Dendritic cell treated with granulocyte-macrophage colony-stimulating factor and Interleukin-4, amounts not matched to agents 40 ng/mL and 50 ng/mL, for 4 days (primary cell): ENCODE measurements around the gene C2CD3.
"Not testable (repeated sequence)": the region's sequence is repeated elsewhere in the genome, so short reads cannot be mapped to it uniquely, and the experiment has no call there.

Experiments
- H3K27ac Mint-ChIP-seq: one replicate; pipeline ENCODE4 v1.8.0; 2022; ENCODE audit warnings: mild to moderate bottlenecking, mixed read lengths
- H3K27me3 Mint-ChIP-seq: one replicate; pipeline ENCODE4 v1.8.0; 2022; ENCODE audit warnings: mild to moderate bottlenecking, mixed read lengths
- H3K36me3 Mint-ChIP-seq: one replicate; pipeline ENCODE4 v1.8.0; 2022; ENCODE audit warnings: low read depth, mixed read lengths
- H3K4me1 Mint-ChIP-seq: one replicate; pipeline ENCODE4 v1.8.0; 2022; ENCODE audit warnings: low read depth, mixed read lengths
- H3K4me3 Mint-ChIP-seq: one replicate; pipeline ENCODE4 v1.8.0; 2022; ENCODE audit warnings: mild to moderate bottlenecking, moderate library complexity, mixed read lengths
- H3K9me3 Mint-ChIP-seq: one replicate; pipeline ENCODE4 v1.8.0; 2022; ENCODE audit warnings: mixed read lengths
- intact Hi-C: fragments of 100-400 bp; cut with micrococcal nuclease; formaldehyde crosslinking; loops from one replicate; pipeline ENCODE4 v1.15.0; 2022

C2CD3 gene

DNA sequence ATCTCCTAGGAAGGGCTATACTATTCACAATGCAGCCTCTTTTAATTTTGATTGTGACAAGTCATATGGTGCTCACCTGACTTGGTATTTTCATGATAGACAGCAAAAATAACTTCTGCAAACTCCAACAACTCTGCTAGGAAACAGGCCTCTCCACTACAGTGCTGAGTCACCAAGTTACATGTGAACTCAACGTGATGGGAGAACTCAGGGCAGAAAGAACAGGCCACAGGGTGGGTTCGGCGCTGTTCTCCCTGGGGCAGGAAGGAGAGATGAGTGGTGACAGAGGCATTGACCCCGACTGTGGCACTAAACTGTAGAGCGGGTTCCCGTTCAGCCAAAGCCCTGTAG lies 85.3 kb downstream of the C2CD3 start:
- H3K4me1 Mint-ChIP-seq = peaks cover 21% of the 10 kb centered on the region

DNA sequence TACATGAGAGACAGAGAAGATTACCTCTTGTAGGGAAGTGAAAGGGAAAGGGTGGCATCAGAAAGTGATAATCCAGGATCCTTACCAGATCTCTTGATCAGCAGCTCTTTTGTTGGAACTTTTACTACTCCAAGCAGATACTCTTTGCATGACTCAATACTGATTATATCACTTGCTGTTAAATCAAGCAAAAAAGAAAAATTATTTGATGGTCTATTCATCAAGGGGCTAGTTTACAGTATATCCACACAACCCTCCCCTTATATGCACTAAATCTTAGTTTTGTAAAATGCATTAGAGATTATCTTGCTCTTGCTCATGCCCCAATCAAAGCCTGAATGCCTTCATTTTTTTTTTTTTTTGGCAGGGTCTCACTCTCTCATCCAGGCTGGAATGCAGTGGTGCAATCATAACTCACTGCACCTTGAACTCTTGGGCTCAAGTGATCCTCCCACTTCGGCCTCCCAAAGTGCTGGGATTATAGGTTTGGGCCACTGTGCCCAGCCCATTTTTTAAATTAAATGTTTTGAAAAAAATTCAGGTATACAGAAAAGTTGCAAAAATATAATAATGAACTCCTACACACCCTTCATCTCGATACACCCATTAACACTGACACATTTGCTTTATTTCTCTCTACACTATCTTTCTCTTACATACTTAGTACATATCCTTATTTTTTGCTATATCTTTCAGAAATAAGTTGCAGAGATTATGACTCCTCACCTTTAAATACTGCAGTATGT lies 85.8 kb downstream of the C2CD3 start:
- Mint-ChIP-seq H3K27ac (peak overlapping the region; percentile 80), H3K9me3 (no peaks in the 10 kb centered on the region), H3K4me1 (peaks cover 21% of the 10 kb centered on the region), H3K36me3 (peaks cover 28% of the 10 kb centered on the region), H3K27me3 (no peaks in the 10 kb centered on the region), H3K4me3 (no peak overlapping the region)
- intact Hi-C loops = no loop called here

More for the DNA sequence above, 85.3 kb downstream of the C2CD3 start:
- H3K27ac Mint-ChIP-seq = peak overlapping the region; percentile 80
- H3K4me3 Mint-ChIP-seq = no peak overlapping the region
- H3K27me3 Mint-ChIP-seq = no peaks in the 10 kb centered on the region
- intact Hi-C loops = no loop called here
- peaks cover 28% of the 10 kb centered on the region for H3K36me3 Mint-ChIP-seq
- H3K9me3 Mint-ChIP-seq = no peaks in the 10 kb centered on the region

- H3K27ac Mint-ChIP-seq, intact Hi-C loops, H3K9me3 Mint-ChIP-seq, H3K4me3 Mint-ChIP-seq, H3K27me3 Mint-ChIP-seq: not testable (repeated sequence)
- H3K4me1 Mint-ChIP-seq = peaks cover 21% of the 10 kb centered on the region
- H3K36me3 Mint-ChIP-seq = peaks cover 31% of the 10 kb centered on the region
These were observed 86.9 kb downstream of the C2CD3 start for GRCh38 chr11:74083927-74084326.

- no peak overlapping the region for H3K4me3 Mint-ChIP-seq
- H3K27ac Mint-ChIP-seq = no peak overlapping the region
- no peaks in the 10 kb centered on the region for H3K9me3 Mint-ChIP-seq
- intact Hi-C loops = no loop called here
- peaks cover 21% of the 10 kb centered on the region for H3K4me1 Mint-ChIP-seq
- peaks cover 50% of the 10 kb centered on the region for H3K36me3 Mint-ChIP-seq
- H3K27me3 Mint-ChIP-seq = no peaks in the 10 kb centered on the region
These were observed 89.4 kb downstream of the C2CD3 start for GRCh38 chr11:74081428-74081827.

DNA sequence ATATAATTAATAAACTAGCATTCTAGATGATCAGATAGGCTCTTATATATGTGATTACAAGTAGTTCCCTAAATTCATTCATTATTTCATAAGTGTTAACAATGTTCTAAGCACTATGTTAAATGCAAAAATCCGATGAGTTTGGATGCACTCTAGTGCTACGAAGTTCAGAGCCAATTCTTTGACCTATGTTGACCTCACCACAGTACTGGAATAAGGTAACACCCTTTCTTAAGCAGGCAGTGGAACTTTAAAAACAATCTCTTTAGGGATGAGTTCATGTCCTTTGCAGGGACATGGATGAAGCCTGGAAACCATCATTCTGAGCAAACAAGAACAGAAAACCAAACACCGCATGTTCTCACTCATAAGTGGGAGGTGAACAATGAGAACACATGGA lies 93.6 kb downstream of the C2CD3 start:
- Mint-ChIP-seq H3K4me3 (no peak overlapping the region), H3K36me3 (peaks cover 42% of the 10 kb centered on the region), H3K27ac (no peak overlapping the region), H3K27me3 (no peaks in the 10 kb centered on the region), H3K9me3 (no peaks in the 10 kb centered on the region), H3K4me1 (peaks cover 5% of the 10 kb centered on the region)
- intact Hi-C loops = no loop called here

- no peaks in the 10 kb centered on the region for H3K9me3 Mint-ChIP-seq
- H3K27ac Mint-ChIP-seq = no peak overlapping the region
- H3K4me1 Mint-ChIP-seq = no peaks in the 10 kb centered on the region
- no peaks in the 10 kb centered on the region for H3K27me3 Mint-ChIP-seq
- H3K4me3 Mint-ChIP-seq = no peak overlapping the region
- intact Hi-C loops = no loop called here
- peaks cover 41% of the 10 kb centered on the region for H3K36me3 Mint-ChIP-seq
These were observed 98.1 kb downstream of the C2CD3 start for GRCh38 chr11:74072721-74073120.

DNA sequence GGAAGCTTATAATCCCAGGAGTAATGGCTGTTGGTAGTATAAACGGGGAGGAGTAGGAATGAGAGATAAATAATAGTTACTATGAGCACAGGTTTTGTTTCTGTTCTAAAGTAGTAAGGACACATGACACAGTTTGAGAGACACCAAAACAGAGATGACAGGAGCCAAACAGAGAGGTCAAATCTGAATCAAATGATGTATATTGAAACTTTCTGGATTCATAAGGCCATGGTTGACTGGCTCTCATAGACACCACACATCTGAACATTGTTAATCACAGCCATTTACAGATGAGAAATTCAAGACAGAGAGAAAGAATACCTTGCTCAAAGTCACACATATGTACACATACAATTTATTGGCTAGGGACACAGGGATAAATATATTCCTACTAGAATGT lies 98.5 kb downstream of the C2CD3 start:
- no peak overlapping the region for H3K4me3 Mint-ChIP-seq
- H3K27me3 Mint-ChIP-seq = no peaks in the 10 kb centered on the region
- H3K36me3 Mint-ChIP-seq = peaks cover 36% of the 10 kb centered on the region
- no peaks in the 10 kb centered on the region for H3K9me3 Mint-ChIP-seq
- no peaks in the 10 kb centered on the region for H3K4me1 Mint-ChIP-seq
- no peak overlapping the region for H3K27ac Mint-ChIP-seq
- intact Hi-C loops = no loop called here

GRCh38 chr11:74070723-74071492 lies 99.9 kb downstream of the C2CD3 start:
- Mint-ChIP-seq H3K36me3 (peaks cover 40% of the 10 kb centered on the region), H3K4me3 (no peak overlapping the region), H3K9me3 (no peaks in the 10 kb centered on the region), H3K27ac (no peak overlapping the region), H3K27me3 (no peaks in the 10 kb centered on the region), H3K4me1 (no peaks in the 10 kb centered on the region)
- intact Hi-C loops = no loop called here

DNA sequence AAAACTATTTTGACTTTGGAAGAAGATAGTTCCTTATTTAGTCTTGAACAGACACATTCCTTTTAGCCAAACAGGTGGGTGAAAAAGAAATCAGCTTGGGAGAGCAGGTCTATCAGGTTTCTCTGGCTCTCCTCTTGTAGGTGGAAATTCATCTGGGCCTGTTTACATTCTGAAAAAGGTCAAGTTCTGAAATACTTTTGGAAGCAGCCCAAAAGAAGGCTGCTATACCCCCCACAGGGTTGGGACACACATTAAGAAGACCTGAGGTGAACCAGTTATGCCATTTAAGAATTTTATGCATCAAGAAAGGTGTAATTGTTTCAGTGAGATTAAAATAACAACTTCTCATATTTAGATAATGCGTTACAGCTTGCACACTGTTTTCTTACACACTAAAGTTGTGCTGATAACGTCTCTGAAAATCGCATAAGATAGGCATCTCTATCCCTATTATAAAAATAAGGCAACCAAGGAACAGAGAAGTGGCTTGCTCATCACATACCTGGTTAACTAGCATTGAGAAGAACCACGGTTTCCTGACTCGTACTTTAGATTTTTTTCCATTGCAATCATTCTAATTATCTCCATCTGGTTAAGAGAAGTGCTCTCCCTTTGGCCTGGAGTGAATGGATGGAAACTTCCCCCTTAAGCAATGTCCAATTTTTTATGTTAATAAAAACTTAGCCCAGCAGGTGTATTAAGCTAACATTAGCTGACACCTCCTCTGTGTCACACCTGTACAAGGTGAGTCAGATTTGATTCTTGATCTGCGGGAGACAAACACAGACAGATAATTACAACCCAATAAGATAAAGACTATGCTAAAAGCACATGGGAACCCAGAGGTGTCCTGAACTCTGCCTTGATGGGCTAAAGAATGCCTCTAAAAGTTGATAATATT lies 101.4 kb downstream of the C2CD3 start:
- Mint-ChIP-seq H3K4me1 (no peaks in the 10 kb centered on the region), H3K36me3 (peaks cover 38% of the 10 kb centered on the region), H3K27me3 (no peaks in the 10 kb centered on the region), H3K4me3 (no peak overlapping the region), H3K9me3 (no peaks in the 10 kb centered on the region), H3K27ac (no peak overlapping the region)
- intact Hi-C loops = no loop called here

- H3K27me3 Mint-ChIP-seq, intact Hi-C loops, H3K4me3 Mint-ChIP-seq, H3K9me3 Mint-ChIP-seq, H3K4me1 Mint-ChIP-seq, H3K27ac Mint-ChIP-seq: not testable (repeated sequence)
- H3K36me3 Mint-ChIP-seq = peaks cover 20% of the 10 kb centered on the region
These were observed 104.1 kb downstream of the C2CD3 start for GRCh38 chr11:74066663-74067062.

DNA sequence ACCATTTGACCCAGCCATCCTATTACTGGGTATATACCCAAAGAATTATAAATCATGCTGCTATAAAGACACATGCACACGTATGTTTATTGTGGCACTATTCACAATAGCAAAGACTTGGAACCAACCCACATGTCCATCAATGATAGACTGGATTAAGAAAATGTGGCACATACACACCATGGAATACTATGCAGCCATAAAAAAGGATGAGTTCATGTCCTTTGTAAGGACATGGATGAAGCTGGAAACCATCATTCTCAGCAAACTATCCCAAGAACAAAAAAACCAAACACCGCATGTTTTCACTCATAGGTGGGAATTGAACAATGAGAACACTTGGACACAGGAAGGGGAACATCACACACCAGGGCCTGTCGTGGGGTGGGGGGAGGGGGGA lies 105.3 kb downstream of the C2CD3 start:
- intact Hi-C loops, H3K27ac Mint-ChIP-seq, H3K4me3 Mint-ChIP-seq, H3K27me3 Mint-ChIP-seq, H3K9me3 Mint-ChIP-seq, H3K4me1 Mint-ChIP-seq: not testable (repeated sequence)
- H3K36me3 Mint-ChIP-seq = peaks cover 13% of the 10 kb centered on the region

DNA sequence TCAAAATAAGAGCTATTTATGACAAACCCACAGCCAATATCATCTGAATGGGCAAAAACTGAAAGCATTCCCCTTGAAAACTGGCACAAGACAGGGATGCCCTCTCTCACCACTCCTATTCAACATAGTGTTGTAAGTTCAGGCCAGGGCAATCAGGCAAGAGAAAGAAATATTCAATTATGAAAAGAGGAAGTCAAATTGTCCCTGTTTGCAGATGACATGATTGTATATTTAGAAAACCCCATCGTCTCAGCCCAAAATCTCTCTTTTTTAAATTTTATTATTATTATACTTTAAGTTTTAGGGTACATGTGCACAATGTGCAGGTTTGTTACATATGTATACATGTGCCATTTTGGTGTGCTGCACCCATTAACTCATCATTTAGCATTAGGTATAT lies 107.2 kb downstream of the C2CD3 start:
- H3K9me3 Mint-ChIP-seq, H3K4me1 Mint-ChIP-seq, H3K4me3 Mint-ChIP-seq, H3K27me3 Mint-ChIP-seq, intact Hi-C loops, H3K27ac Mint-ChIP-seq: not testable (repeated sequence)
- peaks cover 19% of the 10 kb centered on the region for H3K36me3 Mint-ChIP-seq

DNA sequence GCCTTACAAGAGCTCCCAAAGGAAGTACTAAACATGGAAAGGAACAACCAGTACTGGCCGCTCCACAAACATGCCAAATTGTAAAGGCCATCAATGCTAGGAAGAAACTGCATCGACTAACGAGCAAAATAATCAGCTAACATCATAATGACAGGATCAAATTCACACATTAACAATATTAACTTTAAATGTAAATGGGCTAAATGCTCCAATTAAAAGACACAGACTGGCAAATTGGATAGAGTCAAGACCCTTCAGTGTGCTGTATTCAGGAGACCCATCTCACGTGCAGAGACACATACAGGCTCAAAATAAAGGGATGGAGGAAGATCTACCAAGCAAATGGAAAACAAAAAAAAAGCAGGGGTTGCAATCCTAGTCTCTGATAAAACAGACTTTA lies 109.2 kb downstream of the C2CD3 start:
- H3K27ac Mint-ChIP-seq, H3K4me3 Mint-ChIP-seq, H3K27me3 Mint-ChIP-seq, H3K9me3 Mint-ChIP-seq, H3K4me1 Mint-ChIP-seq, intact Hi-C loops: not testable (repeated sequence)
- H3K36me3 Mint-ChIP-seq = peaks cover 18% of the 10 kb centered on the region
